Astrocyte (in vitro differentiated cells and primary cell): ENCODE measurements around the gene KCNN3. TPM values are rescaled to one million over a fixed set of nuclear protein-coding genes. Genes with fewer than 3 reads are reported as not detected.

Experiments used
- DNase-seq: peaks from one replicate; pipeline ENCODE4 v3.0.0-alpha.2; 2010; ENCODE audit warnings: low read depth
- FAIRE-seq: peaks from 2 replicates; lab custom pipeline; 2011; peaks lifted over from hg19 to GRCh38; lab: Jason Lieb, UNC
- H2AFZ ChIP-seq: 2 replicates; pipeline ENCODE4 v1.6.0; 2012; ENCODE audit warnings: low read depth, low read length, inconsistent platforms
- H3K27ac ChIP-seq: 2 replicates; pipeline ENCODE4 v1.5.1; 2011; ENCODE audit warnings: low read depth, low read length, inconsistent platforms
- H3K27me3 ChIP-seq: 2 replicates; pipeline ENCODE4 v1.6.0; 2011; ENCODE audit warnings: low read length, inconsistent platforms; ENCODE audit not compliant: insufficient read depth
- H3K36me3 ChIP-seq: 2 replicates; pipeline ENCODE4 v1.5.1; 2011; ENCODE audit warnings: low read length, inconsistent platforms; ENCODE audit not compliant: insufficient read depth
- H3K4me1 ChIP-seq: 2 replicates; pipeline ENCODE4 v1.5.1; 2011; ENCODE audit warnings: low read length, inconsistent platforms; ENCODE audit not compliant: insufficient read depth
- H3K4me2 ChIP-seq: 2 replicates; pipeline ENCODE4 v1.6.0; 2012; ENCODE audit warnings: low read length, inconsistent platforms
- H3K4me3 ChIP-seq: 2 replicates; pipeline ENCODE4 v1.5.1; 2011; ENCODE audit warnings: low read depth, mild to moderate bottlenecking, low read length, inconsistent platforms; ENCODE audit not compliant: insufficient read depth
- H3K79me2 ChIP-seq: 2 replicates; pipeline ENCODE4 v1.6.0; 2012; ENCODE audit warnings: mild to moderate bottlenecking, low read length, inconsistent platforms; ENCODE audit not compliant: insufficient read depth
- H3K9ac ChIP-seq: 2 replicates; pipeline ENCODE4 v1.6.0; 2012; ENCODE audit warnings: mild to moderate bottlenecking, low read length, inconsistent platforms
- H3K9me3 ChIP-seq: 2 replicates; pipeline ENCODE4 v1.5.1; 2012; ENCODE audit warnings: low read depth, mild to moderate bottlenecking, low read length, inconsistent platforms; ENCODE audit not compliant: insufficient read depth
- H4K20me1 ChIP-seq: 2 replicates; pipeline ENCODE4 v1.6.0; 2012; ENCODE audit warnings: low read length, inconsistent platforms; ENCODE audit not compliant: insufficient read depth
- H3K27ac Mint-ChIP-seq: one replicate; pipeline ENCODE4 v1.8.0; 2021; ENCODE audit warnings: mild to moderate bottlenecking, mixed read lengths; ENCODE audit not compliant: unreplicated experiment
- H3K27me3 Mint-ChIP-seq: one replicate; pipeline ENCODE4 v1.8.0; 2021; ENCODE audit warnings: low read depth, mixed read lengths; ENCODE audit not compliant: unreplicated experiment
- H3K36me3 Mint-ChIP-seq: one replicate; pipeline ENCODE4 v1.8.0; 2021; ENCODE audit warnings: low read depth, mixed read lengths; ENCODE audit not compliant: unreplicated experiment
- H3K4me1 Mint-ChIP-seq: one replicate; pipeline ENCODE4 v1.8.0; 2021; ENCODE audit warnings: low read depth, mixed read lengths; ENCODE audit not compliant: unreplicated experiment
- H3K4me3 Mint-ChIP-seq: one replicate; pipeline ENCODE4 v1.8.0; 2021; ENCODE audit warnings: mild to moderate bottlenecking, moderate library complexity, mixed read lengths; ENCODE audit not compliant: unreplicated experiment
- H3K9me3 Mint-ChIP-seq: one replicate; pipeline ENCODE4 v1.8.0; 2021; ENCODE audit warnings: mild to moderate bottlenecking, mixed read lengths; ENCODE audit not compliant: unreplicated experiment
- EZH2 ChIP-seq: IDR thresholded peaks from 2 replicates; pipeline ENCODE4 v1.6.1; 2012; ENCODE audit warnings: mild to moderate bottlenecking, low read length, inconsistent platforms; ENCODE audit not compliant: insufficient read depth
- total RNA-seq: library from RNA; stranded (reverse); gene quantifications from 2 replicates; pipeline ENCODE4 v1.2.1, GENCODE V29; 2021
- TF ChIP-seq, protein P1 (sequence below): IDR thresholded peaks from 2 replicates; pipeline ENCODE4 v1.5.1; 2011; ENCODE audit warnings: low read depth, mild to moderate bottlenecking, inconsistent platforms, low read length, moderate library complexity; ENCODE audit not compliant: insufficient read depth

The KCNN3 gene
- total RNA-seq, 1 donor from 2014 or later, result 0.66 TPM

DNA sequence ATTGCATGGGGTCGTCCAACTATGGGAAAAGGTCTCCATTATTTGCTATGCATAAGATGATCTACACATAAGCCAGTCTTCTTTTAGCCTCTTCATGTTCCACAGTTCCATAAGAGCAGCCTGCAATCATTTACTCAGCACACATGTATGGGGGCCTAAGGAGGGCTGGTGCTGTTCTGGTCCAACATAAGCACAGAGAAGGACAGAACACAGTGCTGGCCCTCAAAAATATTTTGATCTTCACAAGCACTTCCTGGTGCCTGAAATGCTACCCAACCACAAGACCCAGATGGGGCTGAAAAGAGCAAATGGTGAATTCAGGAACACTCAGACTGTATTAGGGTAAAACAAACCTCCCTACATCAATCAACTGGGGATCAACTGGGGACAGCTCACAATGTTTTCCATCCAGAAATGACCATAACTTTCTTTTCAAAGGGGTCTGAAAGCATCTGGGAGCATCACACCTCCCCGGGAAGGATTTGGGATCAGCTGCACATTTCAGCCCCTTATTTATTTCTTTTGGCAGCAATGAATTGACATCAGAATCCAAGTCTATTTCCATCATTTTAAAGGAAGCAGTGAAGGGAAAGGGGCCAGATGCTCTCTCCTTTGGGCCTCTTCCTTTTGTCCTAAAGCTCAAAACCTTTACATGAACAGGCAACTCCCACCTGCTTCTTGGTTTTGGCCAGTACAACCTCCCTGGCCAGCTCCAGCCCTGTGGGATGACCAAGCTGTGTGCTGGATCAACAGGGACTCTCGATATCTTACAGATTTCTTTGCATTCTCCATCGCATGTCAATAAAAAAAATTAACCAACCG lies 45.7 kb downstream of the KCNN3 start:
- H3K79me2 ChIP-seq, result no peaks in the 10 kb centered on the region
- no peaks in the 10 kb centered on the region for H3K9me3 ChIP-seq
- Mint-ChIP-seq H3K4me1 (peaks cover 2% of the 10 kb centered on the region), H3K27ac (no peak overlapping the region), H3K27me3 (peaks cover 54% of the 10 kb centered on the region), H3K36me3 (peaks cover 5% of the 10 kb centered on the region), H3K4me3 (no peak overlapping the region), H3K9me3 (no peaks in the 10 kb centered on the region)
- no peaks in the 10 kb centered on the region for H4K20me1 ChIP-seq
- H3K4me3 ChIP-seq, result no peak overlapping the region
- no peak for TF ChIP-seq EZH2
- TF ChIP-seq, protein P1, sequence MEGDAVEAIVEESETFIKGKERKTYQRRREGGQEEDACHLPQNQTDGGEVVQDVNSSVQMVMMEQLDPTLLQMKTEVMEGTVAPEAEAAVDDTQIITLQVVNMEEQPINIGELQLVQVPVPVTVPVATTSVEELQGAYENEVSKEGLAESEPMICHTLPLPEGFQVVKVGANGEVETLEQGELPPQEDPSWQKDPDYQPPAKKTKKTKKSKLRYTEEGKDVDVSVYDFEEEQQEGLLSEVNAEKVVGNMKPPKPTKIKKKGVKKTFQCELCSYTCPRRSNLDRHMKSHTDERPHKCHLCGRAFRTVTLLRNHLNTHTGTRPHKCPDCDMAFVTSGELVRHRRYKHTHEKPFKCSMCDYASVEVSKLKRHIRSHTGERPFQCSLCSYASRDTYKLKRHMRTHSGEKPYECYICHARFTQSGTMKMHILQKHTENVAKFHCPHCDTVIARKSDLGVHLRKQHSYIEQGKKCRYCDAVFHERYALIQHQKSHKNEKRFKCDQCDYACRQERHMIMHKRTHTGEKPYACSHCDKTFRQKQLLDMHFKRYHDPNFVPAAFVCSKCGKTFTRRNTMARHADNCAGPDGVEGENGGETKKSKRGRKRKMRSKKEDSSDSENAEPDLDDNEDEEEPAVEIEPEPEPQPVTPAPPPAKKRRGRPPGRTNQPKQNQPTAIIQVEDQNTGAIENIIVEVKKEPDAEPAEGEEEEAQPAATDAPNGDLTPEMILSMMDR, result no peak
- DNase-seq (no peak), FAIRE-seq (no peak)
- no peaks in the 10 kb centered on the region for H3K4me1 ChIP-seq
- H2AFZ ChIP-seq, result no peak overlapping the region
- no peak overlapping the region for H3K27ac ChIP-seq
- no peak overlapping the region for H3K9ac ChIP-seq
- H3K36me3 ChIP-seq, result no peaks in the 10 kb centered on the region
- no peak overlapping the region for H3K4me2 ChIP-seq
- H3K27me3 ChIP-seq, result no peaks in the 10 kb centered on the region

DNA sequence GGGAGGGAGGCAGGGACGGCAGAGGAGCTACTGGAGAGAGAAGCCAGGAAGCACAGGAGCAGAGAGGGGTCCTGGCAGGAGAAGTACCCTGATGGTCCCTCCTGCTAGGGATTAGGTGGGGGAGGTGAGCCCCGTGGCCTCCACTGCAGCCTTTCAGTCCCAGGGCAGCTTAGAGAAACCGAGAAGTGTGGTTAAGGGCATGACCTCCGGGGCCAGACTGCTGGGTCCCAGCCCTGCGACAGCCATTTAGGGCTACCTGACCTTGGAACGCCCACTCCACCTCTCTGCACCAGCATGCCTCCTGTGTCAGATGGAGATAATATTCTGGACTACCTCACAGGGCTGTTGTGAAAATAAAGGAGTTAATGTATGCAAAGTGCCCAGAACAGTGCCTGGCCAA lies 47.4 kb downstream of the KCNN3 start:
- no peak for DNase-seq
- peaks cover 3% of the 10 kb centered on the region for H3K27me3 ChIP-seq
- no peak for TF ChIP-seq EZH2
- TF ChIP-seq, protein P1, result no peak
- H3K4me1 ChIP-seq, result no peaks in the 10 kb centered on the region
- Mint-ChIP-seq H3K4me3 (no peak overlapping the region), H3K27ac (no peak overlapping the region), H3K9me3 (no peaks in the 10 kb centered on the region), H3K36me3 (peaks cover 5% of the 10 kb centered on the region), H3K27me3 (peaks cover 57% of the 10 kb centered on the region), H3K4me1 (no peaks in the 10 kb centered on the region)
- no peak overlapping the region for H3K9ac ChIP-seq
- no peak overlapping the region for H3K4me3 ChIP-seq
- FAIRE-seq, result no peak
- H3K27ac ChIP-seq, result no peak overlapping the region
- no peaks in the 10 kb centered on the region for H3K9me3 ChIP-seq
- H3K79me2 ChIP-seq, result no peaks in the 10 kb centered on the region
- H3K36me3 ChIP-seq, result no peaks in the 10 kb centered on the region
- H3K4me2 ChIP-seq, result no peak overlapping the region
- H4K20me1 ChIP-seq, result no peaks in the 10 kb centered on the region
- H2AFZ ChIP-seq, result no peak overlapping the region

DNA sequence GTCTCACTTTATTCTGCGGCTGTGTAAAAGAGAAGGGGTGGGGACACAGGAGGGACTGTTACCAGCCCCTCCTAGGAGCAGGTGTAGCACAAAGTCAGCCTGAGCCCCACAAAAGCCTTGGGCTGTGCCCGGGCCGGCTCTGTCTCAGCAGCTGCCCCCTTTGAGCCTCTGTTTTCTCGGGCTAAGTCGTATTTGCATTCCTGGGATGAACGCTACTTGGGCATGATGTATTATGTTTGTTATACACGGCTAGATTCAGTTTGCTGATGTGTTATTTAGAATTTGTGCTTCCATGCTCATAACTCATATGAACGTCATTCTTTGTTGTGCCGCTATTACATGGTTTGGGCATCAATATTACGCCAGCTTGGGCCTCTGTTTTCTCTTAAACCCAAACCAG lies 47.8 kb downstream of the KCNN3 start:
- Mint-ChIP-seq H3K27ac (no peak overlapping the region), H3K4me3 (no peak overlapping the region), H3K27me3 (peaks cover 58% of the 10 kb centered on the region), H3K36me3 (peaks cover 5% of the 10 kb centered on the region), H3K4me1 (no peaks in the 10 kb centered on the region), H3K9me3 (no peaks in the 10 kb centered on the region)
- Histone ChIP-seq H2AFZ (no peak overlapping the region), H3K36me3 (no peaks in the 10 kb centered on the region), H3K79me2 (no peaks in the 10 kb centered on the region), H4K20me1 (no peaks in the 10 kb centered on the region), H3K9ac (no peak overlapping the region), H3K9me3 (no peaks in the 10 kb centered on the region), H3K27me3 (peaks cover 5% of the 10 kb centered on the region), H3K4me2 (no peak overlapping the region), H3K27ac (no peak overlapping the region), H3K4me3 (no peak overlapping the region), H3K4me1 (no peaks in the 10 kb centered on the region)
- TF ChIP-seq EZH2, result no peak
- FAIRE-seq (no peak), DNase-seq (no peak)
